ENCODE results near the gene NRM. TPM values are rescaled to one million over a fixed set of nuclear protein-coding genes. Genes with fewer than 3 reads are reported as not detected.

NRM gene
- total and polyA plus RNA-seq, 2 of the 13 experiments (the other 11 are each of a cell fraction or from before 2014, with no cell fraction given) = 12.5 to 16.0 TPM

DNA sequence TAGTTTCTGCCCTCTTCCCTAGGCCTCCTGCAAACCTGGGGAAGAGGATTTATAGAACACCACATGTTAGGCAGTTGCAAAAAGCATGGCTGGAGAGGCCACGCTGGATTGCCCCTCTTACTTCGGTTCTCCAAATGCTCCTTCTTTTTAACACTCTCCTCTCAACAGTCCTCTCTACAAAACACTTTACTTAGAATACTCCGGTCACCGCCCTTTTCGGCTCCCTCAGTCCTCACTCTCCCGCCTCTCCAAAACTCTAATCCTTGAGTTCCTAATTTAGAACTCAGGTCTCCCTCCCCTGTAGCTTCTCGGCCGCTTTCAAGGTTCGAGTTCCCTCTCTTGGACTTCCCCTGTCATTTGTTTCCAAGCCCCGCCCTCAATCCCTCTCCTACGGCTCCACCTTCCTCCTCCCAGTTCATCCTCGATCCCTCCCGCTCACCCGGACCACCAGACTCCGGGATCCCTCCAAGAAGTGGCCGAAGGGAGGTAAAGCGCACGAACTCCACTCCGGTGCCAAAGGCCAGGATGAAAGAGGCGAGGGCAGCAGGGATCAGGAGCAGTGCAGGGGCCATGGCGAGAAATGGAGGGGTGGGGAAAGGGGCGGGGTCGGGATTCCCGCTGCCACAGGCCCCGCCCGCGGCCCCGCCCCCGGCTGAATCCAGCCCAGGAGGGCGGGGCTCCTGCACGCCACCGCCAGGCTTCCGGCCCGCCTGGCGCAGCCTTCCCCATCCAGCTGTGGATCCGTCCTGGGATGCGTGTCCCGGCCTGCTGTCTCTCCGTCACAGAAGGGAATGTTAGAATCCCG is at the start of gene NRM (continued):
- TF ChIP-seq ZFP1 (CRISPR knock-in tag; IDR thresholded peaks at IDR 0.05) = no peak
- TF ChIP-seq, protein P1, sequence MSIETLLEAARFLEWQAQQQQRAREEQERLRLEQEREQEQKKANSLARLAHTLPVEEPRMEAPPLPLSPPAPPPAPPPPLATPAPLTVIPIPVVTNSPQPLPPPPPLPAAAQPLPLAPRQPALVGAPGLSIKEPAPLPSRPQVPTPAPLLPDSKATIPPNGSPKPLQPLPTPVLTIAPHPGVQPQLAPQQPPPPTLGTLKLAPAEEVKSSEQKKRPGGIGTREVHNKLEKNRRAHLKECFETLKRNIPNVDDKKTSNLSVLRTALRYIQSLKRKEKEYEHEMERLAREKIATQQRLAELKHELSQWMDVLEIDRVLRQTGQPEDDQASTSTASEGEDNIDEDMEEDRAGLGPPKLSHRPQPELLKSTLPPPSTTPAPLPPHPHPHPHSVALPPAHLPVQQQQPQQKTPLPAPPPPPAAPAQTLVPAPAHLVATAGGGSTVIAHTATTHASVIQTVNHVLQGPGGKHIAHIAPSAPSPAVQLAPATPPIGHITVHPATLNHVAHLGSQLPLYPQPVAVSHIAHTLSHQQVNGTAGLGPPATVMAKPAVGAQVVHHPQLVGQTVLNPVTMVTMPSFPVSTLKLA (IDR thresholded peaks at IDR 0.05) = no peak
- TF ChIP-seq POLR2AphosphoS5 (IDR thresholded peaks at IDR 0.05; ENCODE audit: low read depth, low read length) = peak; percentile 91
- TF ChIP-seq THYN1 (CRISPR knock-in tag; IDR thresholded peaks at IDR 0.05; ENCODE audit: borderline replicate concordance, low read depth) = no peak
- TF ChIP-seq ZNF432 (CRISPR knock-in tag; IDR thresholded peaks at IDR 0.05; ENCODE audit: borderline replicate concordance) = no peak
- TF ChIP-seq NKX3-1 (CRISPR knock-in tag; IDR thresholded peaks at IDR 0.05) = peak; percentile 47; the same call in 1 of the 2 replicates
- peak; percentile 33; the same call in 1 of the 2 replicates for TF ChIP-seq HOXD1 (CRISPR knock-in tag; IDR thresholded peaks at IDR 0.05)
- peak; percentile 59; the same call in 1 of the 2 replicates for TF ChIP-seq ZNF33B (CRISPR knock-in tag; IDR thresholded peaks at IDR 0.05)
- no peak for TF ChIP-seq ZNF354B (CRISPR knock-in tag; IDR thresholded peaks at IDR 0.05)
- peak; percentile 69; the same call in 1 of the 2 replicates for TF ChIP-seq ZBTB42 (CRISPR knock-in tag; IDR thresholded peaks at IDR 0.05)
- TF ChIP-seq, protein P2, sequence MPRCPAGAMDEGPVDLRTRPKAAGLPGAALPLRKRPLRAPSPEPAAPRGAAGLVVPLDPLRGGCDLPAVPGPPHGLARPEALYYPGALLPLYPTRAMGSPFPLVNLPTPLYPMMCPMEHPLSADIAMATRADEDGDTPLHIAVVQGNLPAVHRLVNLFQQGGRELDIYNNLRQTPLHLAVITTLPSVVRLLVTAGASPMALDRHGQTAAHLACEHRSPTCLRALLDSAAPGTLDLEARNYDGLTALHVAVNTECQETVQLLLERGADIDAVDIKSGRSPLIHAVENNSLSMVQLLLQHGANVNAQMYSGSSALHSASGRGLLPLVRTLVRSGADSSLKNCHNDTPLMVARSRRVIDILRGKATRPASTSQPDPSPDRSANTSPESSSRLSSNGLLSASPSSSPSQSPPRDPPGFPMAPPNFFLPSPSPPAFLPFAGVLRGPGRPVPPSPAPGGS (CRISPR knock-in tag; IDR thresholded peaks at IDR 0.05) = 0 out of 2 replicates have a peak, but pooled peaks have one; percentile 21
- TF ChIP-seq, protein P3, sequence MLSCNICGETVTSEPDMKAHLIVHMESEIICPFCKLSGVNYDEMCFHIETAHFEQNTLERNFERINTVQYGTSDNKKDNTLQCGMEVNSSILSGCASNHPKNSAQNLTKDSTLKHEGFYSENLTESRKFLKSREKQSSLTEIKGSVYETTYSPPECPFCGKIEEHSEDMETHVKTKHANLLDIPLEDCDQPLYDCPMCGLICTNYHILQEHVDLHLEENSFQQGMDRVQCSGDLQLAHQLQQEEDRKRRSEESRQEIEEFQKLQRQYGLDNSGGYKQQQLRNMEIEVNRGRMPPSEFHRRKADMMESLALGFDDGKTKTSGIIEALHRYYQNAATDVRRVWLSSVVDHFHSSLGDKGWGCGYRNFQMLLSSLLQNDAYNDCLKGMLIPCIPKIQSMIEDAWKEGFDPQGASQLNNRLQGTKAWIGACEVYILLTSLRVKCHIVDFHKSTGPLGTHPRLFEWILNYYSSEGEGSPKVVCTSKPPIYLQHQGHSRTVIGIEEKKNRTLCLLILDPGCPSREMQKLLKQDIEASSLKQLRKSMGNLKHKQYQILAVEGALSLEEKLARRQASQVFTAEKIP (CRISPR knock-in tag; IDR thresholded peaks at IDR 0.05; ENCODE audit: borderline replicate concordance) = no peak
- TF ChIP-seq RXRA (CRISPR knock-in tag; IDR thresholded peaks at IDR 0.05) = peak; percentile 74
- no peak for TF ChIP-seq ARNT (IDR thresholded peaks at IDR 0.05)
- TF ChIP-seq YY1 (IDR thresholded peaks at IDR 0.05; ENCODE audit: insufficient read depth, insufficient replicate concordance, low read depth, low read length) = peak; percentile 70
- TF ChIP-seq, protein P4, sequence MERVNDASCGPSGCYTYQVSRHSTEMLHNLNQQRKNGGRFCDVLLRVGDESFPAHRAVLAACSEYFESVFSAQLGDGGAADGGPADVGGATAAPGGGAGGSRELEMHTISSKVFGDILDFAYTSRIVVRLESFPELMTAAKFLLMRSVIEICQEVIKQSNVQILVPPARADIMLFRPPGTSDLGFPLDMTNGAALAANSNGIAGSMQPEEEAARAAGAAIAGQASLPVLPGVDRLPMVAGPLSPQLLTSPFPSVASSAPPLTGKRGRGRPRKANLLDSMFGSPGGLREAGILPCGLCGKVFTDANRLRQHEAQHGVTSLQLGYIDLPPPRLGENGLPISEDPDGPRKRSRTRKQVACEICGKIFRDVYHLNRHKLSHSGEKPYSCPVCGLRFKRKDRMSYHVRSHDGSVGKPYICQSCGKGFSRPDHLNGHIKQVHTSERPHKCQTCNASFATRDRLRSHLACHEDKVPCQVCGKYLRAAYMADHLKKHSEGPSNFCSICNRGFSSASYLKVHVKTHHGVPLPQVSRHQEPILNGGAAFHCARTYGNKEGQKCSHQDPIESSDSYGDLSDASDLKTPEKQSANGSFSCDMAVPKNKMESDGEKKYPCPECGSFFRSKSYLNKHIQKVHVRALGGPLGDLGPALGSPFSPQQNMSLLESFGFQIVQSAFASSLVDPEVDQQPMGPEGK (CRISPR knock-in tag; IDR thresholded peaks at IDR 0.05) = peak; percentile 80
- peak; percentile 56; the same call in 1 of the 2 replicates for TF ChIP-seq ELF4 (CRISPR knock-in tag; IDR thresholded peaks at IDR 0.05; ENCODE audit: borderline replicate concordance)
- TF ChIP-seq, protein P5, sequence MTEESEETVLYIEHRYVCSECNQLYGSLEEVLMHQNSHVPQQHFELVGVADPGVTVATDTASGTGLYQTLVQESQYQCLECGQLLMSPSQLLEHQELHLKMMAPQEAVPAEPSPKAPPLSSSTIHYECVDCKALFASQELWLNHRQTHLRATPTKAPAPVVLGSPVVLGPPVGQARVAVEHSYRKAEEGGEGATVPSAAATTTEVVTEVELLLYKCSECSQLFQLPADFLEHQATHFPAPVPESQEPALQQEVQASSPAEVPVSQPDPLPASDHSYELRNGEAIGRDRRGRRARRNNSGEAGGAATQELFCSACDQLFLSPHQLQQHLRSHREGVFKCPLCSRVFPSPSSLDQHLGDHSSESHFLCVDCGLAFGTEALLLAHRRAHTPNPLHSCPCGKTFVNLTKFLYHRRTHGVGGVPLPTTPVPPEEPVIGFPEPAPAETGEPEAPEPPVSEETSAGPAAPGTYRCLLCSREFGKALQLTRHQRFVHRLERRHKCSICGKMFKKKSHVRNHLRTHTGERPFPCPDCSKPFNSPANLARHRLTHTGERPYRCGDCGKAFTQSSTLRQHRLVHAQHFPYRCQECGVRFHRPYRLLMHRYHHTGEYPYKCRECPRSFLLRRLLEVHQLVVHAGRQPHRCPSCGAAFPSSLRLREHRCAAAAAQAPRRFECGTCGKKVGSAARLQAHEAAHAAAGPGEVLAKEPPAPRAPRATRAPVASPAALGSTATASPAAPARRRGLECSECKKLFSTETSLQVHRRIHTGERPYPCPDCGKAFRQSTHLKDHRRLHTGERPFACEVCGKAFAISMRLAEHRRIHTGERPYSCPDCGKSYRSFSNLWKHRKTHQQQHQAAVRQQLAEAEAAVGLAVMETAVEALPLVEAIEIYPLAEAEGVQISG (CRISPR knock-in tag; IDR thresholded peaks at IDR 0.05) = peak; percentile 89
- peak; percentile 57; the same call in 1 of the 2 replicates for TF ChIP-seq BORCS8-MEF2B (CRISPR knock-in tag; IDR thresholded peaks at IDR 0.05)
- no peak for TF ChIP-seq ZNF3 (CRISPR knock-in tag; IDR thresholded peaks at IDR 0.05)
- no peak for TF ChIP-seq ETV6 (CRISPR knock-in tag; conservative IDR thresholded peaks at IDR 0.05)

All from HepG2 (cell line).